GM21825 (cell line): ENCODE data around the gene KRTAP3-2.

Source experiments
- ATAC-seq: cut with Tn5 transposase; IDR thresholded peaks from one replicate; pipeline ENCODE4 v1.9.1; 2021; ENCODE audit warnings: mild to moderate bottlenecking, moderate library complexity; ENCODE audit not compliant: unreplicated experiment

KRTAP3-2 gene

DNA sequence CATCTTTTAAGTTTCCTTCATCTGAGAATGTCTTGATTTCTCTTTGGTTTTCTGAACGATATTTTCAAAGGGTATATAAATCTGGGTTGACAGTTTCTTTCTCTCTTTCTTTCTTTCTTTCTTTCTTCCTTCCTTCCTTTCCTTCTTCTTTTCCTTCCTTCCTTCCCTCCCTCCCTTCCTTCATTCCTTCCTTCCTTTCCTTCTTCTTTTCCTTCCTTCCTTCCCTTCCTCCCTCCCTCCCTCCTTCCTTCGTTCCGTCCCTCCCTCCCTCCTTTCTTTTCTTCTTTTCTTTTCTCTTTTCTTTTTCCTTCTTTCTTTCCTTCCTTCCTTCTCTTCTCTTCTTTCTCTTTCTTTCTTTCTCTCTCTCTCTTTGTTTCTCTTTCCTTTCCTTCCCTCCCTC lies 25.3 kb downstream of the KRTAP3-2 start:
- no peak for ATAC-seq

DNA sequence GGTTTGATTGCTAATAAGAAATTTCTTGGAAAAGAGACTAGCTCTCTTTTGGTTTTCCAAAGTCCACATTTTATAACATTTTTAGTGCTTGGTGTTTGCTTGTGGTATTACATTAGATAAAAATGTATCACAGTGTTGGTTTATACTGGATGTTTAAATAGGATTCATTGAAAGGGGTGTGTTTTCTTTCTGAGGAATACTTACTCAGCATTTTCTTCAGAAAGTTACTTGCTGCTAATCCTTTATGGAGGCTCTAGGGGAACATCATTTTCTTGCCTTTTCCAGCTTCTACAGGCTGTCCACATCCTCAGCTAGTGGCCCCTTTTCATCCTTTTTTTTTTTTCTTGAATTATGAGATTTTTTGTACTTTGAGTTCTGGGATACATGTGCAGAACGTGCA lies 32.1 kb downstream of the KRTAP3-2 start:
- no peak for ATAC-seq

DNA sequence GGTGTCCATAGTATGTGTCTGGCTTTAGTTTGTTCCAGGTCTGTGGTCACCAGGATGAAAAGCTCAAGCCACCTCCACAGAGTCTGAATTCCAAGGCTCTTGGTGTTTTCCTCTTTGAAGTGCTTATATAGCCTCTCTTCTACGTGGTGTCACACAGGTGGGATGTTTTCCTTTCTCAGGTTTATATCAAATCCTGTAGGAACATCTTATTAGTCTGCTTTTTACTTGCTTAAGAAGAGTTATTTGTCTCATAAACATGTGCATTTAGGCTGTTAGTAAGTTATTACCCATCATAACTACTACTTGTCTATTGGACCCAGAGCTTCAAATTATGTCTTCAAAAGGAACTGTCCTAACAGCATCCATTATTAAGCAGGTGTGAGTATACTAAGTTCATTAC lies 32.9 kb downstream of the KRTAP3-2 start, which contains the start of gene KRT39:
Gene KRT39 (minus strand): TSS at position 101 of the 400 bp plus-strand sequence. CDS start 92 bp downstream, at position 9.
- ATAC-seq: no peak

DNA sequence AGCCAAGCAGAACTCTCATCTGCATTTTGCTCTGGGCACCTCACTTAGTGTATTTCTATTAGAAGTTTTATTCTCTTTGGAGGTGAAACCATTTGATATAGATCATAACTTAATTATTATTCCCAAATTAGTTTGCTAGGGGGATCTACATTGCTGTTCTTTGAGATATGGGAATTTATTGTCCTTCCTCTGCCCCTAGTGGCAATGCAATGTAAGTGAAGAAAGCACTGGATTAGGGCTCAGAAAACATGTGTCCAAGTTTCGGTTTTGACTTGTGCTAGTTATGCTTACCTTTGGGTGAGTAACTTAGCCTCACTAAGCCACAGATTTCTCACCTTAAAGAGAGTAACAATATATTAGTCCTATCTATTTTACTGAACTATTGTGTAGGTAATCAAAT lies 35.9 kb downstream of the KRTAP3-2 start:
- ATAC-seq: no peak

- no peak for ATAC-seq
Measured at GRCh38 chr17:40962059-40962561, 37.6 kb downstream of the KRTAP3-2 start.

DNA sequence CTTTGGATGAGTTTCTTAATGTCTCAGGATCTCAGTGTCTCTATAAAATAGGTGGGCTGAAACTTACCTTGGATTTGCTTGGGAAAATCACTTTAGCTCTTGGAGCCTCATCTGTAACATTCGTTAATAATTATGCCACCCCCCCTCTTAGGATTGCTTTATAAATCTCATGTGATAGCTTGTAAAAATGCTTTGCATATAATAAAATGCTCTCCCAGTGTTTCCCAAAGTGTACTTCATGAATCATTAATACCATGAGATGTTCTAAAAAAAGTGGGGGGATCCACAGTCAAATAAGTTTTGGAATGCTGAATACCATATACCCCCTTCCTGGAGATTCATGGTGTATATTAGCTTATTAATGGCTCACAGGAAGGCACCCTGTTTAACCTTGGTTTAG lies 38.1 kb downstream of the KRTAP3-2 start:
- ATAC-seq: no peak

DNA sequence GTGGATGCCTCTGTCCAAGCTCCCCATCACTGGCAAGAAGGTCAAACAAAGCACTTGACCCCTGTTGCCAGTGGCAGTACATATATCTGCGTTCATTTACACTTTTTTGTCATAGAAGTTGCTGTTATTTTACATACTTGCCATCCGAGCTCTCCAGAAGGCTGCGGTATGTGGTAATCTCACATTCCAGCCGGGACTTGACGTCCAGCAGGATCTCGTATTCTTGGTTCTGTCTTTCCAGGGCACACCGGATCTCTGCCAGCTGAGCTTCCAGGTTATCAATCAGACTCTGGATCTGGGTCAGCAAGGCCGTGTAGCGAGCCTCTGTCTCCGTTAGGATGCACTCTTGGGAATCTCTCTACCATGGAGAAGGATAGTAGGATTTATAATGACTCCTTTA lies 39.6 kb downstream of the KRTAP3-2 start:
- no peak for ATAC-seq

- ATAC-seq: no peak
Measured at GRCh38 chr17:40958086-40958953, 41.4 kb downstream of the KRTAP3-2 start.

DNA sequence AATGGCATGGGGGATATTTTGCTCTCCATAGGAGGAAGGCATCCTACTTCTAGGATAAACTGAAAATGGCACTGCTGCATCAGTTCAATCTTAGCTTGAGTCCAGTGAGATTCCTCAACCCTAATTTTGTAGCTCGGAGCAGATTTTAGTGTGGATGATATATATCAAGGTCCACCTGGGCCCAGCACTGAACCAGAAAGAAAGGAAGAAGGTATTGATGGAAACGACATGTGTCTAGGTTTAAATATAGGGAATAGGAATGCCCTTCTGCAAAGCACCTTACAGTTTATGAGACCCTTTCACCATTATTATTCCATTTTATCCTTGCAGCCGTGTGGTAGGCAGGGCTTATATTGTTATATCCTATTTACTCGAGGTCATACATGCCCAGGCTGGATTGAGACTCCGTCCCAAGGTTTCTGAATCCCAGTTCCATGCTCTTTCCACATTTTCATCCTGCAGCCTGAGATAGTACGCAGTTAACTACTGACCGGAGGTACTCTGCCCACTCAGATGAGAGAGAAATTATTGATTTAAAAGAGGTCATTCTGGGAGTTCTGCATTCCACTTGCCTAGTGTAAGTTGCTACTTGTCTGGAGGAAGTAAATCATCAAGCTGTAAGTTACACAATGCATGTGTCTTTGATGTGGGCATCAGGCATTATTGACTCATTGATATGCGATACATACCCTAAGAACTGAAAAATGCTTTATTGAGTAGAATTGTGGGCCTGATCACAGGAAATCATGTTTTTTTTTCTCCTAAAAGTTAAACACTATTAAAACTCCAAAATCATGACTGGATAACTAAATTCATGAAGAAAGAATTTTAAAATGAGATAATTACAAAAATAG lies 43.1 kb downstream of the KRTAP3-2 start:
- no peak for ATAC-seq

DNA sequence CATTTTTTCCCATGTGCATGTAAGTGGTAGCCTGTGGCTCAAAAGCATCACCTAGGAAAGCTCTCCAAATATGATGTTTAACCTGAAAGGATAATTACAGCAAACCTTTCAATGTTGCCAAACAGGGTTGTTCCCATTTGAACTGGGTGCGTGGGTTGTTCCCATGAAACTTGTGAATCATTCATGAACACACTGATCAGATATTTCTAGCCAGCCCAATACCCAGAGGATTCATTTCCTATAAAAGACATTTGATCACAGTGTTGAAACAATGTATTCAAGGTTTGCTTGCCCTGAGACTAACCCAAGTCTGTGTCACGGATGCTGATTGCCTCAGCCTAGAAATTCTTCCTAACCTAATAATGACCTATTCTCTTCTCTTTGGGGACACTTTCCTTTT lies 45.8 kb downstream of the KRTAP3-2 start:
- no peak for ATAC-seq

GRCh38 chr17:40952661-40953060 lies 47.0 kb downstream of the KRTAP3-2 start:
- ATAC-seq: no peak

- ATAC-seq: no peak
Measured at GRCh38 chr17:40952154-40952553, 47.6 kb downstream of the KRTAP3-2 start.

DNA sequence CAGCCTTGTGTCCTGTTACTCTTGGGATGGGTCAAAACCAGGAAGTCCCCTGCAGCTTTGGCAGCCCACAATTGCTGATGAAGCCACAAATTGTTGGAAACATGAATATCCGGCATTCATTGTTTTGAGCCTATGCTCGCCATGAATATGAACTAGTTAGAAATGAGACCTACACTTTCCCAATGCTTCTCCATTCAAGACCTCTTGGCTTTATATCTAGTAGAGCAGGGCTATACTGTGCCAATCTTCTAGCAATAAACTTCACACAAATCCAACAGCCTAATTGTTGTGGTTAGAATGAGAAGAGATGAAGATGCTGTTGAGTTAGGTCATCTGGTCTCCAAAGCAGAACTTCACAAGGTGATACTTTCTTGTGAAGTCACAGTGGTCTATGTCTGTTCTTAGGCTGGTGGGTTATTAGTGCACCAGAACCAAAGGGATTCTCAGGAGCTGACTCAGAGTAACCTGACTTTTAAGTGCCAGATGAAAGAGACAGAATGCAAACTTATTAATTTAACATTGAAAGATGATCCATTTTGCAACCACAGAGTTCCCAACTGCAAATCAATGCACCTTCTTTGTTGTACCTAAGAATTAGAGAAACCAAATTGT lies 48.6 kb downstream of the KRTAP3-2 start:
- no peak for ATAC-seq

DNA sequence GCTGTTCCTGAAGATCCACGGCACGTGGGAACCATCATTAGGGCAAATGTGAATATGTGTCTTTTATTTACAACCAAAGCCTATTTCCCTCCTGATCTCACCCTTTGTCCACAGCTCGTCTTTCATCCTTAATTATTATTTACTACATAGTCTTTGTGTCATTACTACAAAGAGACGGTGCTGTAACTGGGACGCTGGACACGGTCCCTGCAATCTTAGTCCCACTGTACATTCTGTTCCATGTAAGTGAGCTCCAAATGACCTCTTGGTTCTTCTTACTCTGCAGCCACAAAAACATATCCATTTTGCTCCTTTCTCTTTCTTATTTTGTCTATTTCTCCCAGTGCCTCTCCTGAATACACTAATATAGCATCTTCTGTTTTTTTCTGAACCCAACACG lies 49.5 kb downstream of the KRTAP3-2 start:
- no peak for ATAC-seq

DNA sequence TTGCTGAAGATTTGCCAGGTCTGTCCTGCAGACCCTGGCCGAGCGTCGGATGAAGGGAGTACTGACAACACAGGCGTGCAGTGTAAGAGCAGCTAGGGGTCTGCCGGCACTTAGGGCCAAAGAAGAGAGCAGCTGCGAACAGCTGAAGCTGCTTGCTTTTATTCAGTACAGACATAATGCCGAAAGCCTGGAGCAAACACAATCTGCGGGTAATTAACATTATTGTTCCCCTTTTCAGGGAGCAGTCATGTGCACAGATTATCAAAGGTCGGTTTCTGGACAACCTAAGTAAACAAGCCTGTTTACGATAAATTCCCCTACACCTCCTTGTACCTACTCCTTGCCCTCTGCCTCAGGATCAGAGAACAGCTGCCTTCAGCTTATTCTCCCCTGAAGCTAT lies 50.3 kb downstream of the KRTAP3-2 start:
- ATAC-seq: no peak
